DOHH2 (cell line): Measurements from ENCODE around the gene HSD17B7.

ENCODE experiments used
- CTCF ChIP-seq: fragments of 200-600 bp; sonication (generic); IDR thresholded peaks from one replicate; pipeline ENCODE4 v1.5.1; 2014; ENCODE audit warnings: antibody characterized with exemption, mild to moderate bottlenecking, low read depth, low read length; ENCODE audit not compliant: poor library complexity, severe bottlenecking
- EZH2phosphoT487 ChIP-seq: fragments of 200-600 bp; sonication (generic); IDR thresholded peaks from 2 replicates; pipeline ENCODE4 v1.6.1; 2017; ENCODE audit warnings: borderline replicate concordance, mild to moderate bottlenecking, antibody characterized with exemption, low read length, moderate library complexity, mixed read lengths

- TF ChIP-seq CTCF: no peak
- no peak for TF ChIP-seq EZH2phosphoT487
Measured at GRCh38 chr1:162861625-162862024, 71.1 kb downstream of the HSD17B7 start.
